GM12878 (cell line): ENCODE measurements around the gene SBF2. TPM values are rescaled to one million over a fixed set of nuclear protein-coding genes. Genes with fewer than 3 reads are reported as not detected.

Source experiments
- ATAC-seq: fragments of 200-7000 bp; cut with Tn5 transposase; 3 replicates; pipeline ENCODE4 v1.9.1; 2020; ENCODE audit warnings: mild to moderate bottlenecking, moderate library complexity
- BruUV-seq: library from RNA; stranded (reverse); fragments of 400-500 nt; replicated peaks from 2 replicates; lab custom pipeline; 2021; lab: Mats Ljungman, UMichigan
- CTCF ChIA-PET: fragments of 300-600 bp; sonication (Branson Sonifier 250); formaldehyde crosslinking; extraction: SDS; loops from one replicate; lab custom pipeline; 2021; ENCODE audit warnings: inconsistent platforms; lab: Yijun Ruan, JAX
- POLR2A ChIA-PET: fragments of 350-600 bp; formaldehyde crosslinking; extraction: SDS; loops from one replicate; lab custom pipeline; 2021; ENCODE audit warnings: inconsistent platforms; lab: Charles Lee
- RAD21 ChIA-PET: fragments of 300-600 bp; sonication (Branson Sonifier 250); formaldehyde crosslinking; loops from one replicate; lab custom pipeline; 2023; ENCODE audit warnings: antibody characterized with exemption; ENCODE audit not compliant: unreplicated experiment; lab: Charles Lee
- SMC1A ChIA-PET: fragments of 300-600 bp; sonication (Branson Sonifier 250); formaldehyde crosslinking; loops from one replicate; lab custom pipeline; 2023; ENCODE audit not compliant: unreplicated experiment, uncharacterized antibody; lab: Charles Lee
- DNase-seq: peaks from one replicate; pipeline ENCODE4 v3.0.0-alpha.2; 2011; ENCODE audit warnings: low read depth, low spot score
- FAIRE-seq: peaks from 3 replicates; lab custom pipeline; 2011; peaks lifted over from hg19 to GRCh38; lab: Jason Lieb, UNC
- H2AFZ ChIP-seq: 2 replicates; pipeline ENCODE4 v1.6.0; 2011; ENCODE audit warnings: low read depth, low read length, control low read depth; ENCODE audit not compliant: control insufficient read depth
- H3K27ac ChIP-seq: 2 replicates; pipeline ENCODE4 v1.5.1; 2011; ENCODE audit warnings: control low read depth; ENCODE audit not compliant: control insufficient read depth, insufficient read depth
- H3K27me3 ChIP-seq, 2 experiments: replicated peaks in 1 of 2; 2 replicates each; pipeline versions ENCODE4 v1.6.0 to v1.6.1; 2011; ENCODE audit warnings: low read length in 1 of 2; ENCODE audit not compliant: control insufficient read depth in 2 of 2, insufficient read depth in 2 of 2
- H3K36me3 ChIP-seq, 2 experiments: 2 replicates each; pipeline ENCODE4 v1.5.1; 2011; ENCODE audit warnings: low read length in 1 of 2; ENCODE audit not compliant: control insufficient read depth in 2 of 2, insufficient read depth in 2 of 2
- H3K4me1 ChIP-seq: 2 replicates; pipeline ENCODE4 v1.6.1; 2011; ENCODE audit warnings: mild to moderate bottlenecking, low read length, moderate library complexity, mixed read lengths; ENCODE audit not compliant: control insufficient read depth, insufficient read depth
- H3K4me2 ChIP-seq: 2 replicates; pipeline ENCODE4 v1.6.0; 2011; ENCODE audit warnings: control low read depth; ENCODE audit not compliant: control insufficient read depth, insufficient read depth
- H3K4me3 ChIP-seq: fragments of 200-600 bp; sonication (generic); 2 replicates; pipeline ENCODE4 v1.5.1; 2016
- H3K79me2 ChIP-seq: 2 replicates; pipeline ENCODE4 v1.6.0; 2011; ENCODE audit warnings: low read length; ENCODE audit not compliant: control insufficient read depth, insufficient read depth
- H3K9ac ChIP-seq: 2 replicates; pipeline ENCODE4 v1.8.0; 2011; ENCODE audit warnings: low read length, control low read depth, mixed read lengths; ENCODE audit not compliant: control insufficient read depth, insufficient read depth
- H3K9me3 ChIP-seq: replicated peaks from 3 replicates; pipeline ENCODE4 v1.5.1; 2011; ENCODE audit warnings: mild to moderate bottlenecking, low read length; ENCODE audit not compliant: control insufficient read depth, insufficient read depth
- H4K20me1 ChIP-seq: 2 replicates; pipeline ENCODE4 v1.6.0; 2011; ENCODE audit not compliant: control insufficient read depth, insufficient read depth
- ATF7 ChIP-seq: fragments of 450-650 bp; IDR thresholded peaks from 2 replicates; pipeline ENCODE4 v1.6.1; 2016; ENCODE audit warnings: low read depth, mild to moderate bottlenecking
- BHLHE40 ChIP-seq, 2 experiments: fragments of 450-650 bp in 1 of 2; IDR thresholded peaks; 2 replicates each; pipeline ENCODE4 v1.6.1; 2011 to 2017; ENCODE audit warnings: low read depth in 2 of 2, borderline replicate concordance in 1 of 2, improper control_type of control experiment in 1 of 2, low read length in 1 of 2, mild to moderate bottlenecking in 1 of 2
- CBFB ChIP-seq: IDR thresholded peaks from 2 replicates; pipeline ENCODE4 v1.6.1; 2016; ENCODE audit warnings: antibody characterized with exemption, low read depth
- CHD2 ChIP-seq: IDR thresholded peaks from 2 replicates; pipeline ENCODE4 v1.6.1; 2011; ENCODE audit warnings: low read depth, low read length, improper control_type of control experiment, borderline replicate concordance
- CREM ChIP-seq: IDR thresholded peaks from 2 replicates; pipeline ENCODE4 v1.6.1; 2014; ENCODE audit warnings: antibody characterized with exemption, low read depth
- MYB ChIP-seq: fragments of 150-350 bp; IDR thresholded peaks from 2 replicates; pipeline ENCODE4 v1.6.1; 2014; ENCODE audit warnings: mild to moderate bottlenecking, low read depth, low read length, borderline replicate concordance
- NFXL1 ChIP-seq: fragments of 450-650 bp; IDR thresholded peaks from 2 replicates; pipeline ENCODE4 v1.6.1; 2017; ENCODE audit warnings: antibody characterized with exemption, mild to moderate bottlenecking, borderline replicate concordance
- NFYB ChIP-seq: IDR thresholded peaks from 2 replicates; pipeline ENCODE4 v1.6.1; 2011; ENCODE audit warnings: low read depth, mild to moderate bottlenecking, low read length, improper control_type of control experiment, moderate library complexity; ENCODE audit not compliant: insufficient read depth
- NRF1 ChIP-seq: conservative IDR thresholded peaks from 2 replicates; pipeline ENCODE4 v1.6.1; 2011; ENCODE audit warnings: mild to moderate bottlenecking, low read depth, low read length, improper control_type of control experiment
- RBBP5 ChIP-seq: fragments of 200-600 bp; sonication (generic); conservative IDR thresholded peaks from 2 replicates; pipeline ENCODE4 v1.6.1; 2016
- SMAD5 ChIP-seq: IDR thresholded peaks from 2 replicates; pipeline ENCODE4 v1.6.1; 2016; ENCODE audit warnings: antibody characterized with exemption, low read depth
- STAT1 ChIP-seq: fragments of 450-650 bp; conservative IDR thresholded peaks from 2 replicates; pipeline ENCODE4 v1.6.1; 2014; ENCODE audit warnings: antibody characterized with exemption, mild to moderate bottlenecking
- STAT3 ChIP-seq: IDR thresholded peaks from 2 replicates; pipeline ENCODE4 v1.6.1; 2011; ENCODE audit warnings: low read depth, low read length, improper control_type of control experiment
- ZNF24 ChIP-seq: fragments of 450-650 bp; IDR thresholded peaks from 2 replicates; pipeline ENCODE4 v1.6.1; 2017; ENCODE audit warnings: antibody characterized with exemption, mild to moderate bottlenecking
- WGBS: methylation state at CpG from one replicate; pipeline ENCODE4 v1.1.6; 2016; ENCODE audit warnings: low lambda C conversion rate; ENCODE audit not compliant: insufficient replicate concordance, insufficient coverage; ENCODE audit errors: missing lambda C conversion rate; 5-methylcytosine and 5-hydroxymethylcytosine counted together
- in situ Hi-C: fragments of 300-500 bp; cut with MboI; formaldehyde crosslinking; loops from 9 replicates; pipeline ENCODE4 v1.14.3; 2018; ENCODE audit warnings: mixed read lengths
- intact Hi-C: fragments of 100-400 bp; cut with micrococcal nuclease; formaldehyde crosslinking; loops from one replicate; pipeline ENCODE4 v1.14.2; 2022; ENCODE audit not compliant: unreplicated experiment
- polyA plus RNA-seq, 11 experiments: library from polyadenylated mRNA; depleted of rRNA in 4 of 11; unstranded in 6 of 11; stranded (reverse) in 5 of 11; fragments of >200 nt; fragmentation: Nextera tagmentation in 4 of 11; fragmentation: Illumina TruSeq in 1 of 11; extraction: Ambion mirVana in 4 of 11; extraction: Trizol in 1 of 11; gene quantifications; 1 replicate in 1 of 11; 2 replicates in 10 of 11; pipeline versions ENCODE4 v1.2.1 to v1.2.3, GENCODE V29; 2011 to 2016; ENCODE audit warnings: inconsistent platforms in 2 of 11, missing spikeins in 2 of 11, low read depth in 1 of 11
- total RNA-seq, 4 experiments: library from RNA; depleted of rRNA in 3 of 4; stranded (reverse); fragments of >200 nt in 3 of 4; fragmentation: Illumina TruSeq in 1 of 4; extraction: Trizol in 1 of 4; gene quantifications; 2 replicates each; pipeline versions ENCODE4 v1.2.1 to v1.2.3, GENCODE V29; 2013 to 2021
- TF ChIP-seq, protein P1 (sequence below): fragments of 450-650 bp; IDR thresholded peaks from 2 replicates; pipeline ENCODE4 v1.6.1; 2016; ENCODE audit warnings: mild to moderate bottlenecking
- TF ChIP-seq, protein P2 (sequence below): IDR thresholded peaks from 2 replicates; pipeline ENCODE4 v1.6.1; 2012; ENCODE audit warnings: low read depth, low read length, improper control_type of control experiment
- TF ChIP-seq, protein P3 (sequence below): fragments of 450-650 bp; IDR thresholded peaks from 2 replicates; pipeline ENCODE4 v1.6.1; 2018; ENCODE audit warnings: mild to moderate bottlenecking, low read depth, moderate library complexity; ENCODE audit not compliant: partially characterized antibody
- TF ChIP-seq, protein P4 (sequence below): fragments of 450-650 bp; IDR thresholded peaks from 2 replicates; pipeline ENCODE4 v1.6.1; 2014; ENCODE audit warnings: mild to moderate bottlenecking

Gene SBF2
- total and polyA plus RNA-seq, 10 of the 15 experiments (the other 5 are each of a cell fraction or from before 2014, with no cell fraction given) = 0.24 to 2.3 (median 1.1) TPM

DNA sequence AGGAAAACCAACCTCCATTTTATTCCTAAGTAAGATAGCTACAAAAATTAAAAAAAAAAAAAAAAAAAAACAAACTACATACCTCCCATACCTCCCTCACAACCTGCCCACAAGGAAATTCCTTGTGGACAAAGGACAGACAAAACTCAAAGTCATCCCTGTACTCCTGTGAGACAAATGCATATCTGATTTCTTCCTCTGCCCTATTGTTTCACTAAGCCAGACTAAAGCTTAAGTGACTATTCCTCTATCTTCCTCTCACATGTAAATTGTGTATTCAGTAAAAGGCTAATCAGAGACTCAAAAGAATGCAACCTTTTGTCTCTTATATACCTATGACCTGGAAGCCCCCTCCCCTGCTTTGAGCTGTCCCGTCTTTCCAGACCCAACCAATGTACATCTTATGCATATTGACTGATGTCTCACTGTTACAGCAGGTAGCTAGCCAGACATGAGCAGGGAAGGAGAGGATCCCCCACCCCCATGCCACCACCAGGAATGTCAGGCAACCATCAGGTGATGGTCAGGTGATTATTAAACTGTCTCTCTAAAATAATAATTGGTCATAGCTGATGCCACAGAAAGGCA, 289.4 kb downstream of the SBF2 start (continued):
- TF ChIP-seq, protein P1, sequence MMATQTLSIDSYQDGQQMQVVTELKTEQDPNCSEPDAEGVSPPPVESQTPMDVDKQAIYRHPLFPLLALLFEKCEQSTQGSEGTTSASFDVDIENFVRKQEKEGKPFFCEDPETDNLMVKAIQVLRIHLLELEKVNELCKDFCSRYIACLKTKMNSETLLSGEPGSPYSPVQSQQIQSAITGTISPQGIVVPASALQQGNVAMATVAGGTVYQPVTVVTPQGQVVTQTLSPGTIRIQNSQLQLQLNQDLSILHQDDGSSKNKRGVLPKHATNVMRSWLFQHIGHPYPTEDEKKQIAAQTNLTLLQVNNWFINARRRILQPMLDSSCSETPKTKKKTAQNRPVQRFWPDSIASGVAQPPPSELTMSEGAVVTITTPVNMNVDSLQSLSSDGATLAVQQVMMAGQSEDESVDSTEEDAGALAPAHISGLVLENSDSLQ = no peak
- no peak for TF ChIP-seq ATF7

DNA sequence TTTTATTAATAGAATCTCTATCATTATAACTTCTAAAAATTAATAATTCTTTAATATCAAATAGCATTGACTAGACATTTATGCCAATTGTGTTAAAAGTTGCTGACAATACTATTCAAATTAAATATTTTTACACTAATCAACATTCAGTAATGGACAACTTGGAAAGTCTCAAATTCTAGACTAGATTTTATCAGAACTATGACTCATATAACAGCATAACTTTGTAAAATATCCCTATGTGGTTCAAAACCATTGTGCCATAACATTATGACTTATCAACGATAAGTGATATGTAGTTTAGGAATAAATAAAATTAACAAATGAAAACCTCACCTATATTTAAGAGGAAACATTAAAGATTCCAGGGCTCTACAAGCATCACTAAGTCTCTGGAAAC, 291.8 kb downstream of the SBF2 start:
- ChIA-PET RAD21 (no interaction called here), CTCF (interaction anchor here (0.6 kb wide), 1 partner anchor 89 kb away, joined by 3 read pairs; no protein-coding TSS in a partner anchor), POLR2A (no interaction called here), SMC1A (no interaction called here)
- Histone ChIP-seq H3K4me2 (no peak overlapping the region), H3K9me3 (no peaks in the 10 kb centered on the region; the same call in 2 of the 3 replicates), H3K4me1 (no peaks in the 10 kb centered on the region), H3K4me3 (no peak overlapping the region), H2AFZ (no peak overlapping the region), H3K27me3 (peaks cover 0 to 2% of the 10 kb centered on the region in 2 experiments; a peak in 1 of 4 replicates), H3K79me2 (no peaks in the 10 kb centered on the region), H3K9ac (no peak overlapping the region), H3K36me3 (no peaks in the 10 kb centered on the region), H4K20me1 (no peaks in the 10 kb centered on the region), H3K27ac (no peak overlapping the region)
- DNase-seq (no peak), ATAC-seq (no peak), FAIRE-seq (no peak)
- TF ChIP-seq BHLHE40 (IDR thresholded peaks at IDR 0.05; ENCODE audit: borderline replicate concordance in 1 of 2, low read depth in 2 of 2, low read length in 1 of 2) (no peak), NFXL1 (no peak), MYB (no peak), SMAD5 (no peak), CREM (no peak), CBFB (no peak), CHD2 (no peak), NRF1 (no peak), ZNF24 (no peak), NFYB (no peak), STAT3 (no peak), RBBP5 (no peak), STAT1 (no peak)
- TF ChIP-seq, protein P2, sequence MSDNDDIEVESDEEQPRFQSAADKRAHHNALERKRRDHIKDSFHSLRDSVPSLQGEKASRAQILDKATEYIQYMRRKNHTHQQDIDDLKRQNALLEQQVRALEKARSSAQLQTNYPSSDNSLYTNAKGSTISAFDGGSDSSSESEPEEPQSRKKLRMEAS = no peak
- TF ChIP-seq, protein P3, sequence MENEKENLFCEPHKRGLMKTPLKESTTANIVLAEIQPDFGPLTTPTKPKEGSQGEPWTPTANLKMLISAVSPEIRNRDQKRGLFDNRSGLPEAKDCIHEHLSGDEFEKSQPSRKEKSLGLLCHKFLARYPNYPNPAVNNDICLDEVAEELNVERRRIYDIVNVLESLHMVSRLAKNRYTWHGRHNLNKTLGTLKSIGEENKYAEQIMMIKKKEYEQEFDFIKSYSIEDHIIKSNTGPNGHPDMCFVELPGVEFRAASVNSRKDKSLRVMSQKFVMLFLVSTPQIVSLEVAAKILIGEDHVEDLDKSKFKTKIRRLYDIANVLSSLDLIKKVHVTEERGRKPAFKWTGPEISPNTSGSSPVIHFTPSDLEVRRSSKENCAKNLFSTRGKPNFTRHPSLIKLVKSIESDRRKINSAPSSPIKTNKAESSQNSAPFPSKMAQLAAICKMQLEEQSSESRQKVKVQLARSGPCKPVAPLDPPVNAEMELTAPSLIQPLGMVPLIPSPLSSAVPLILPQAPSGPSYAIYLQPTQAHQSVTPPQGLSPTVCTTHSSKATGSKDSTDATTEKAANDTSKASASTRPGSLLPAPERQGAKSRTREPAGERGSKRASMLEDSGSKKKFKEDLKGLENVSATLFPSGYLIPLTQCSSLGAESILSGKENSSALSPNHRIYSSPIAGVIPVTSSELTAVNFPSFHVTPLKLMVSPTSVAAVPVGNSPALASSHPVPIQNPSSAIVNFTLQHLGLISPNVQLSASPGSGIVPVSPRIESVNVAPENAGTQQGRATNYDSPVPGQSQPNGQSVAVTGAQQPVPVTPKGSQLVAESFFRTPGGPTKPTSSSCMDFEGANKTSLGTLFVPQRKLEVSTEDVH = no peak
- TF ChIP-seq, protein P4, sequence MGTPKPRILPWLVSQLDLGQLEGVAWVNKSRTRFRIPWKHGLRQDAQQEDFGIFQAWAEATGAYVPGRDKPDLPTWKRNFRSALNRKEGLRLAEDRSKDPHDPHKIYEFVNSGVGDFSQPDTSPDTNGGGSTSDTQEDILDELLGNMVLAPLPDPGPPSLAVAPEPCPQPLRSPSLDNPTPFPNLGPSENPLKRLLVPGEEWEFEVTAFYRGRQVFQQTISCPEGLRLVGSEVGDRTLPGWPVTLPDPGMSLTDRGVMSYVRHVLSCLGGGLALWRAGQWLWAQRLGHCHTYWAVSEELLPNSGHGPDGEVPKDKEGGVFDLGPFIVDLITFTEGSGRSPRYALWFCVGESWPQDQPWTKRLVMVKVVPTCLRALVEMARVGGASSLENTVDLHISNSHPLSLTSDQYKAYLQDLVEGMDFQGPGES = no peak
- 84% methylated on average over 1 of the region's 1 CpG for WGBS
- in situ Hi-C loops (no loop called here), intact Hi-C loops (no loop called here)
- no TSS peak for BruUV-seq
